ENCODE data around the gene TGM5. TPM values are rescaled to one million over a fixed set of nuclear protein-coding genes. Genes with fewer than 3 reads are reported as not detected.

Gene TGM5
- total RNA-seq, 6 experiments from 2014 or later, result not detected

DNA sequence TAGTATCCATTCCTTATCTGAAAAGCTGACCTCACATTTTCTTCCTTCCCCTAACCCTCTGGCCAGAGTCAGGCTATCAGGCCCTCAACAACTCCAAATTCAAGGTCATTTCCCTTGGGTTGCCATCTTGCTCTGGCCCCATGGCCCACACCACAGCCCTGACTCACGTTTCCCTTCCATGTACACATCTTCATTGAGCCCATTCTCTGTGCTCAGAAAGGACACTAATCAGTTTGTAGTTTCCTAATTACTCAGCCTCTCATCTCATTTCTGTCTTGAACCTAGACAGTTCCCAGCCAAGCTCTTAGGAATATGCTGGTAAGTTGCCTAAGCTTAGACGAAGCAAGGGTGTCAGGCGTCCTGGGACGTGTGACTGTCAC lies 14.9 kb downstream of the TGM5 start:
- intact Hi-C loops (cut with DNase I), result no loop called here
- WGBS (ENCODE audit: insufficient coverage, low coverage, low lambda C conversion rate, missing lambda C conversion rate), result 44% methylated on average over 1 of the region's 4 CpGs

DNA sequence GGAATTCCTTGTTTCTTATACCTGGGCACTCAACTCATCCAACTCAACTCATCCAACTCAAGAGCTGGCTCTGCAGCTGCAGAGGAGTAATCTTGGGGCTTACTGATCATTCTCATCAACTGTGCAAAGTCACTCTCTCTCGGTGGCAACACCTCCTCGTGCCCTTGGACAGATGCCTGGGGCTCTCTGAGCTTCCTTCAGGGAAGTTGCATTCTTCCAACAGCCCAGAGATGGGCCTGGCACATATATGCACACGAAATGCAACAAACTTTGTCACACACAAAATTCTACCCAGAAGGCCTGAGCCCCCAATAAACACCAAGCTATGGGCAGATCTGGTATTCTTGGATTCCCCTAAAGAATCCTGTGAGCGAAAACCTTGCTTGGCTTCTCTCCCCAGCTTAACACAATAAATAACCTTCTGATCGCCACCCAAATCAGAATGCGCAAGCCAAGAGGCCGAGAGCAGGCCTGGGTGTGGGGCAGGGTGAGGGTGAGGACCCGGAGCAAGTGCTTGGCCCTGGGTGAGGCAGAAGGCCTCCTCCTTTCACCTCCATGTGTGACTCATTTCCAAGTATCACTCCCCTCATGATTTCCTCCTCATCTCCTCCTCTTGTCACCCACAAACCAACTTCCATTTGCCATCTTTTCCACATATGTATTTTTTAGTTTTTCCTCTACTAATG lies 15.4 kb downstream of the TGM5 start:
- ATAC-seq, result no peak
- no peak for TF ChIP-seq POLR2A (IDR thresholded peaks at IDR 0.05)
- TF ChIP-seq, protein P1, sequence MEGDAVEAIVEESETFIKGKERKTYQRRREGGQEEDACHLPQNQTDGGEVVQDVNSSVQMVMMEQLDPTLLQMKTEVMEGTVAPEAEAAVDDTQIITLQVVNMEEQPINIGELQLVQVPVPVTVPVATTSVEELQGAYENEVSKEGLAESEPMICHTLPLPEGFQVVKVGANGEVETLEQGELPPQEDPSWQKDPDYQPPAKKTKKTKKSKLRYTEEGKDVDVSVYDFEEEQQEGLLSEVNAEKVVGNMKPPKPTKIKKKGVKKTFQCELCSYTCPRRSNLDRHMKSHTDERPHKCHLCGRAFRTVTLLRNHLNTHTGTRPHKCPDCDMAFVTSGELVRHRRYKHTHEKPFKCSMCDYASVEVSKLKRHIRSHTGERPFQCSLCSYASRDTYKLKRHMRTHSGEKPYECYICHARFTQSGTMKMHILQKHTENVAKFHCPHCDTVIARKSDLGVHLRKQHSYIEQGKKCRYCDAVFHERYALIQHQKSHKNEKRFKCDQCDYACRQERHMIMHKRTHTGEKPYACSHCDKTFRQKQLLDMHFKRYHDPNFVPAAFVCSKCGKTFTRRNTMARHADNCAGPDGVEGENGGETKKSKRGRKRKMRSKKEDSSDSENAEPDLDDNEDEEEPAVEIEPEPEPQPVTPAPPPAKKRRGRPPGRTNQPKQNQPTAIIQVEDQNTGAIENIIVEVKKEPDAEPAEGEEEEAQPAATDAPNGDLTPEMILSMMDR (IDR thresholded peaks at IDR 0.05), result no peak
- WGBS (ENCODE audit: insufficient coverage, low coverage, low lambda C conversion rate, missing lambda C conversion rate), result 77% methylated on average over 5 of the region's 8 CpGs
- Histone ChIP-seq H3K9me3 (no peaks in the 10 kb centered on the region), H3K27me3 (no peaks in the 10 kb centered on the region), H3K36me3 (no peaks in the 10 kb centered on the region), H3K4me3 (no peak overlapping the region), H3K4me1 (no peaks in the 10 kb centered on the region), H3K27ac (no peak overlapping the region)
- no peak for DNase-seq
- intact Hi-C loops (cut with DNase I), result no loop called here

More for the DNA sequence above, 14.9 kb downstream of the TGM5 start:
- Histone ChIP-seq H3K27me3 (no peaks in the 10 kb centered on the region), H3K27ac (no peak overlapping the region), H3K9me3 (no peaks in the 10 kb centered on the region), H3K4me1 (no peaks in the 10 kb centered on the region), H3K4me3 (no peak overlapping the region), H3K36me3 (no peaks in the 10 kb centered on the region)
- no peak for DNase-seq
- ATAC-seq, result no peak
- TF ChIP-seq, protein P1 (IDR thresholded peaks at IDR 0.05), result no peak
- TF ChIP-seq POLR2A (IDR thresholded peaks at IDR 0.05), result no peak

DNA sequence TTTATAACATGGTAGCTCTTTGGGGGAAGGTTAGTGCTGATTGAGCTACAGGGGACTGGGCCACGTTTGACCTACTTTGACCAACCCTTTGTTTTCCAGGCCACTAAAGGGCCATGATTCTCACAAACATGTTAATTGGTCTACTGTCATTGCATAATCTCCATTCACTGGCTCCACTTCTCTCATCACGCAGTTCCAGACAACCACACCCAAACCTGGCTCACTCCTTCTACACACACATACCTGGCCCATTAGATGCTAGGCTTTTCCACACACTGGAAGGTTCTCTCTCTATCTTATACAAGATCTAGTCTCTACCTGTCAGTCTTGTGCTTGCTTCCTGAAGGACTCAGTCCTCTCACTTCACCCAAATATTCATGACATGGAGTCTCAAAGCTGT lies 15.9 kb downstream of the TGM5 start:
- no peaks in the 10 kb centered on the region for H3K27me3 ChIP-seq
- WGBS (ENCODE audit: insufficient coverage, low coverage, low lambda C conversion rate, missing lambda C conversion rate), result 60% methylated on average over 2 of the region's 2 CpGs
- no peak for DNase-seq
- no peaks in the 10 kb centered on the region for H3K4me1 ChIP-seq
- H3K36me3 ChIP-seq, result no peaks in the 10 kb centered on the region
- intact Hi-C loops (cut with DNase I), result no loop called here
- H3K27ac ChIP-seq, result no peak overlapping the region
- TF ChIP-seq, protein P1 (IDR thresholded peaks at IDR 0.05), result no peak
- no peak for TF ChIP-seq POLR2A (IDR thresholded peaks at IDR 0.05)
- H3K9me3 ChIP-seq, result no peaks in the 10 kb centered on the region
- no peak overlapping the region for H3K4me3 ChIP-seq
- no peak for ATAC-seq

DNA sequence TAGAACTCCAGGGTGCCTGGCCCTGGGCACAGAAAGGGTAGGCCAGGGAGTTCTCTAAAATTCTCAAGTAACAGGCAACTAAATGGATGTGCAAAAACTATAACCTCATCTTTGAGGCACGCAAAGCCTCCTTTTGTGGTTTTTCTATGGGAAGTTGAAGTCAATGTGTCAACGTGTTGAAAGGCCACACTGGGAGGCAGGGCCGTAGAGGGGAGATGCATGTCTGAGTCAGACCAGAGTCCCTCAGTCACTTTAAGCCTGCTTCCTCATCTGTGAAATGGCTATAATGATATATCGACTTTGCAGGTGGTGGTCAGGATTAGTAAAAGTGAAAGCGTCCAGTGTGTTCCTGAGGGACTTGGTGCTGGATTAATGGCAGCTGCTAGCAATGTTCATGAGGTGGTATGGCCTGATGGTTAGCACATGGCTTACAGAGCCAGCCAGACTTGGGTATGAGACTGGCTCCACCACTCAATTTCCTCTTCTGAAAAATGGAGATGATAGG lies 17.0 kb downstream of the TGM5 start:
- no peak overlapping the region for H3K4me3 ChIP-seq
- H3K9me3 ChIP-seq, result no peaks in the 10 kb centered on the region
- no peaks in the 10 kb centered on the region for H3K27me3 ChIP-seq
- ATAC-seq (no peak), DNase-seq (no peak)
- H3K36me3 ChIP-seq, result no peaks in the 10 kb centered on the region
- TF ChIP-seq, protein P1 (IDR thresholded peaks at IDR 0.05), result no peak
- no peak for TF ChIP-seq POLR2A (IDR thresholded peaks at IDR 0.05)
- no peaks in the 10 kb centered on the region for H3K4me1 ChIP-seq
- intact Hi-C loops (cut with DNase I), result no loop called here
- WGBS (ENCODE audit: insufficient coverage, low coverage, low lambda C conversion rate, missing lambda C conversion rate), result 34% methylated on average over 5 of the region's 5 CpGs
- no peak overlapping the region for H3K27ac ChIP-seq

Measured in right lobe of liver (tissue), 6 donors.